WERI-Rb-1 (cell line): ENCODE measurements around the gene MRPL28.

Experiments
- DNase-seq: peaks from one replicate; pipeline ENCODE4 v3.0.0-alpha.2; 2020
- H3K27ac ChIP-seq: fragments of 250-450 bp; sonication (Bioruptor Pico); 2 replicates; pipeline ENCODE4 v1.5.1; 2020; ENCODE audit warnings: mild to moderate bottlenecking, moderate library complexity
- H3K27me3 ChIP-seq: fragments of 250-450 bp; sonication (Bioruptor Pico); 2 replicates; pipeline ENCODE4 v1.5.1; 2021; ENCODE audit warnings: mild to moderate bottlenecking, low read depth, moderate library complexity; ENCODE audit not compliant: insufficient read depth, severe bottlenecking
- H3K36me3 ChIP-seq: fragments of 250-450 bp; sonication (Bioruptor Pico); 2 replicates; pipeline ENCODE4 v1.5.1; 2020; ENCODE audit warnings: mild to moderate bottlenecking, moderate library complexity
- H3K4me3 ChIP-seq: 2 replicates; pipeline ENCODE4 v1.5.1; 2011; ENCODE audit warnings: low read depth, mild to moderate bottlenecking, control low read depth, low read length
- H3K9me3 ChIP-seq: fragments of 250-450 bp; sonication (Bioruptor Pico); 2 replicates; pipeline ENCODE4 v1.5.1; 2021; ENCODE audit warnings: mild to moderate bottlenecking, moderate library complexity; ENCODE audit not compliant: severe bottlenecking
- TF ChIP-seq, protein P1 (sequence below): IDR thresholded peaks from 2 replicates; pipeline ENCODE4 v1.5.1; 2011; ENCODE audit warnings: low read depth, mild to moderate bottlenecking, control low read depth, inconsistent platforms, low read length

Gene MRPL28

DNA sequence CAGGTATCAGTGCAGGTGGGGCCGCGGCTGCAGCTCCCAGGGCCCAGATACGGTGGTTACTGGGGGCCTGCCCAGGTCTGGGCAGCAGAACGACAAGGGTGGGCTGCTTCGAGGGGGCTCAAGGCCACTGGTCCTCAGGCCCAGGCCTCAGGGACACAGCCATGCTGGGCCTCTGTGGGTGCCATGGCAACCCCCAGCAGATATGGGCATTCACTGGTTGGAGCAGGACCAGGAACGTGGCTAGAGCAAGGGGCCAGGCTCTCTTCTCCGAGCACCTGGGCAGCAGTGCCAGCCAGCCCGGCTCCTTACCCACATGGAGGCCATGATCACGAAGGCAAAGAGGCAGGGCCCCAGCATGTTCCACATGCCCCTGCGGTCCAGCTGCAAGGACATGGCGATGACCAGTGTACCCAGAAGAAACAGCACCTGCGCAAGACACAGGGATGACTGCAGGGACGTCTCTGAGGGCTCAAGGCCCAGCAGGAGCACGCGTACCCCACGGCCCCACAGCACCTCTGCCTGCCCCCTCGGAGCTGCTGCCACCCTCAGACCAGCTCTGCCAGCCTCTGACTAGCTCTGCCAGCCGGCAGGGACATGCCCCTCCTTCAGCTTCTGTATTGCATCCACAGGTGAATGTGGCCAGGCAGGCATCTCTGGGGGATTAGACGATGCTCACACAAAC lies 2.1 kb upstream of the MRPL28 start:
- no peak overlapping the region for H3K4me3 ChIP-seq
- no peaks in the 10 kb centered on the region for H3K27me3 ChIP-seq
- no peak for DNase-seq
- H3K27ac ChIP-seq, result no peak overlapping the region
- TF ChIP-seq, protein P1, sequence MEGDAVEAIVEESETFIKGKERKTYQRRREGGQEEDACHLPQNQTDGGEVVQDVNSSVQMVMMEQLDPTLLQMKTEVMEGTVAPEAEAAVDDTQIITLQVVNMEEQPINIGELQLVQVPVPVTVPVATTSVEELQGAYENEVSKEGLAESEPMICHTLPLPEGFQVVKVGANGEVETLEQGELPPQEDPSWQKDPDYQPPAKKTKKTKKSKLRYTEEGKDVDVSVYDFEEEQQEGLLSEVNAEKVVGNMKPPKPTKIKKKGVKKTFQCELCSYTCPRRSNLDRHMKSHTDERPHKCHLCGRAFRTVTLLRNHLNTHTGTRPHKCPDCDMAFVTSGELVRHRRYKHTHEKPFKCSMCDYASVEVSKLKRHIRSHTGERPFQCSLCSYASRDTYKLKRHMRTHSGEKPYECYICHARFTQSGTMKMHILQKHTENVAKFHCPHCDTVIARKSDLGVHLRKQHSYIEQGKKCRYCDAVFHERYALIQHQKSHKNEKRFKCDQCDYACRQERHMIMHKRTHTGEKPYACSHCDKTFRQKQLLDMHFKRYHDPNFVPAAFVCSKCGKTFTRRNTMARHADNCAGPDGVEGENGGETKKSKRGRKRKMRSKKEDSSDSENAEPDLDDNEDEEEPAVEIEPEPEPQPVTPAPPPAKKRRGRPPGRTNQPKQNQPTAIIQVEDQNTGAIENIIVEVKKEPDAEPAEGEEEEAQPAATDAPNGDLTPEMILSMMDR, result no peak
- no peaks in the 10 kb centered on the region for H3K9me3 ChIP-seq
- peaks cover 83% of the 10 kb centered on the region for H3K36me3 ChIP-seq

DNA sequence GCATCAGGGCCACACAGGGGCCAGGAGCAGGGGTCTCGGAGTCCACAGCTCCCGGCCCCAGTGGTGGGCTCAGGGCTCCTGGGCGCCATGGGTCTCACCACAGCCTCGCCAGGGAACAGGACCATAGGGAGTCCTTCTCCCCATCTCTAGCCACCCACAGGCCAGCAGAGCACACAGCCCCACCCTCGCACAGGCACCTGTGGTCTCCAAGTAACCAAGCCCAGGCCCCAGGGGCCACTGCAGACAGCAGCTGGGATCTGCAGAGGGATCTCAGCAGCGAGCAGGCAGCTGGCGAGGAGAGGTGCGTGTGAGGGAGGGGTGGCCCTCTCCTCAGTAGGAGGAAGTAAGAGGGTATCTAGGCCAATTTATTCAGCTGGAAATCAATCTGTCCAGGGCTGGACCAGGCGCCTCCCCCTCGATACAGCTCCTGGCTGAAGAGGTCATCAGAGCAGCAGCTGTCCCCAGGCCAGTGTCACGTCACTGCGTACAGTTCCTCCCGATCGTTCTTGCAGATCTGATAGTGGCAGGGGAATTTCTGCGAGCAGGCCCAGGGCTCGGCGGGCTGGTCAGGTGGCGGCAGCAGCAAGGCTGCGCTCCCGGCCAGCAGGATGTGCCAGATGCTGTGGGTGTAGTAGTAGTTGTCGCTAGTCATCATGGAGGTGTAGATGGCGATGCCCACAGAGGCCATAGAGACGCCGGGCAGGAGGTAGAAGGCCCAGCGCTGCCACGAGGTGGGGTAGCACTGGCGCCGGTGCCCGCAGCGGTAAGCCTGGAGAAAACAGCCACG lies 1.4 kb upstream of the MRPL28 start:
- peaks cover 82% of the 10 kb centered on the region for H3K36me3 ChIP-seq

DNA sequence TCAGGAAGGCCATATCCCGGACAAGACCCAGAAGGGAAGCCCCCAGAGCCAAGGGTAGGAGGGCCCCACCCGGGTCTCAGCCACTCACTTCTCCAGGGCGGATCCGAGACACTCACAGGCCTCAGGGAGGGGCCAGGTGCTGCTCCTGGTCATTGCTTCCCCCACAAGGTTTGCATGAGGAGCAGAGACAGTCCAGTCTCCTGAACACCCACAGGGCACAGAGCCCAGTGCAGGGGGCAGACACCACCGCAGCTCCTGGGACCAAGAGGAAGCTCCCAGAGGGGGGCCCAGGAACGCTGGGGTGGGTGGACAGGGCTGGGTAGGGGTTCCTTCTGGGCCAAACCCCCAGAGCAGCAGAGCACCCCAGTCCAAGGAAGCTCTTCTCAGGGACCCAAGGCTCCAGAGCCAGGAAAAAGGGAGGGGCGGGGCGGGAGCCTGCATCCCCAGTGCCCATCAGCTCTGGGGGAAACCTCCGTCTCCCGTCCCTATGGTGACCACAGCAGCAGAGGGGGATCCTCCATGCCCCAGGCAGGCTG lies 709 bp upstream of the MRPL28 start:
- no peak for DNase-seq
- TF ChIP-seq, protein P1, result no peak
- peaks cover 82% of the 10 kb centered on the region for H3K36me3 ChIP-seq

More for the DNA sequence above, 1.4 kb upstream of the MRPL28 start:
- Histone ChIP-seq H3K4me3 (no peak overlapping the region), H3K27ac (no peak overlapping the region), H3K9me3 (no peaks in the 10 kb centered on the region), H3K27me3 (no peaks in the 10 kb centered on the region)
- DNase-seq, result no peak
- TF ChIP-seq, protein P1, result no peak

DNA sequence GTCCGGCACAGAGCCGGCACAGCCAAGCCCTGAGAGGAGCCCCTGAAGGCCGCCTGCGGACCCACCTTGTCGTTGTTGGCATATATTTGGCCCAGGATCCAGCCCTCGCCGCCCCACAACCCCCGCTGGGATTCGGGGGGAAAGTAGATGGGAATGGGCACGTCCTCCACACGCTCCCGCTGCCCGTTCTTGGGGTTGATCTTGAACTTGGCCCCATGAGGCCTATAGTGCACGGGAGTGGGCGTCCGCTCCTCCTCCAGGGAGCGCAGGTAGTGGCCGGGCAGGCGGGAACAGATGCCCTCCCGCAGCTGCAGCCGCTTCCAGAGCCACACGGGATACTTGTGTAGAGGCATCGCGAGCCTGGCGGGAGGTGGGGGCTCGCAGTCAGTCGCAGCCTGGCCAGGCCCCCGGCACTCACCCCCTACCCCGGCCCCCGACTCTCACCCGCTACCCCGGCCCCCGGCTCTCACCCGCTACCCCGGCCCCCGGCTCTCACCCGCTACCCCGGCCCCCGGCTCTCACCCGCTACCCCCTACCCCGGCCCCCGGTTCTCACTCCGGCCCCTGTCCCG lies 387 bp downstream of the MRPL28 start:
- H3K4me3 ChIP-seq, result no peak overlapping the region
- H3K36me3 ChIP-seq, result peaks cover 77% of the 10 kb centered on the region
- H3K27me3 ChIP-seq, result no peaks in the 10 kb centered on the region
- H3K9me3 ChIP-seq, result no peaks in the 10 kb centered on the region
- no peak for DNase-seq
- no peak overlapping the region for H3K27ac ChIP-seq
- TF ChIP-seq, protein P1, result no peak

More for the DNA sequence above, 709 bp upstream of the MRPL28 start:
- H3K27me3 ChIP-seq, result no peaks in the 10 kb centered on the region
- H3K27ac ChIP-seq, result peak overlapping the region; percentile 86
- peak overlapping the region; percentile 36 for H3K4me3 ChIP-seq
- no peaks in the 10 kb centered on the region for H3K9me3 ChIP-seq

DNA sequence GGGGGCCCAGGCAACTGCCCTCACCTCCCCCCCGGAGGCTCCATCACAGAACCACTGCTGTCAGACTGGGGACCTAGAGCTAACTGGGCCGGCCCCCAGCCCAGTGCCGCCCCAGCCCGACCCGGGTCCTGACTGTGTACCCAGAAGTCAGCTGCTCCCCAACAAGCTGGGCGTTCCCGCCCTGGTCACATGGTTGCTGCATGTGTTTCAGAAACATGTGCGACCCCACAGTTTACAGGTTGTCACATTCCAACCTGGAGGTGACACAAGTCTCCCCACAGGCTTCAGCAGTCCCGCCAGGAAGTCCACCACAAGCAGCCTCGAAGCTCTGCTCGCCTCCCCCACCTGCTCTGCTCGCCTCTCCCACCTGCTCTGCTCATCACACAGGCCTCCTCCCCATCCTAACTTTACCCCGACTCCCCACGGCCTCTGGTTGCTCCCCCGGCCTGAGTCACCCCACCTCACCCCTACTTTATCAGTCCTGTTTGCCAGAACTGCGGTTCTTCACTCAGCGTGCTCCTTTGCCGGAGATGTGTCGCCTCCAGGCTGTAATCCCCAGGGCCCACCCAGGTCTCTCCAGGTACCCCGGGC lies 968 bp downstream of the MRPL28 start:
- no peaks in the 10 kb centered on the region for H3K9me3 ChIP-seq
- peaks cover 71% of the 10 kb centered on the region for H3K36me3 ChIP-seq
- H3K4me3 ChIP-seq, result no peak overlapping the region
- H3K27ac ChIP-seq, result no peak overlapping the region
- TF ChIP-seq, protein P1, result no peak
- no peaks in the 10 kb centered on the region for H3K27me3 ChIP-seq
- DNase-seq, result no peak
